GM15510 (cell line): ENCODE results near the gene SPP1.

ENCODE experiments used
- POLR2A ChIP-seq: IDR thresholded peaks from 3 replicates; pipeline ENCODE4 v1.6.1; 2011; ENCODE audit warnings: borderline replicate concordance; ENCODE audit not compliant: insufficient read length; ENCODE audit errors: extremely low read depth

The SPP1 gene

GRCh38 chr4:88005946-88006345 is 30.4 kb downstream of the SPP1 start:
- TF ChIP-seq POLR2A = no peak

GRCh38 chr4:88006956-88007303 is 31.4 kb downstream of the SPP1 start:
- TF ChIP-seq POLR2A = no peak

GRCh38 chr4:88007304-88008121 is 32.0 kb downstream of the SPP1 start, which contains the start of gene PKD2:
Gene PKD2, plus strand, starts transcription at chr4:88007635. Its CDS starts 99 bp downstream, at chr4:88007734.
- TF ChIP-seq POLR2A = peak; percentile 72

GRCh38 chr4:88008122-88008742 is 32.7 kb downstream of the SPP1 start:
- TF ChIP-seq POLR2A = no peak

- no peak for TF ChIP-seq POLR2A
Observed at GRCh38 chr4:88008743-88009171, 33.2 kb downstream of the SPP1 start.

- TF ChIP-seq POLR2A = no peak
Observed at GRCh38 chr4:88009871-88010270, 34.4 kb downstream of the SPP1 start.

GRCh38 chr4:88010966-88011365 is 35.5 kb downstream of the SPP1 start:
- TF ChIP-seq POLR2A = no peak

- TF ChIP-seq POLR2A = no peak
Observed at GRCh38 chr4:88012647-88013046, 37.1 kb downstream of the SPP1 start.

- no peak for TF ChIP-seq POLR2A
Observed at GRCh38 chr4:88014386-88014905, 38.9 kb downstream of the SPP1 start.

- no peak for TF ChIP-seq POLR2A
Observed at GRCh38 chr4:88015659-88016295, 40.3 kb downstream of the SPP1 start.

- TF ChIP-seq POLR2A = no peak
Observed at GRCh38 chr4:88017516-88018297, 42.2 kb downstream of the SPP1 start.

- no peak for TF ChIP-seq POLR2A
Observed at GRCh38 chr4:88018466-88018865, 43.0 kb downstream of the SPP1 start.

- TF ChIP-seq POLR2A = no peak
Observed at GRCh38 chr4:88021824-88022223, 46.3 kb downstream of the SPP1 start.

- TF ChIP-seq POLR2A = no peak
Observed at GRCh38 chr4:88022289-88022688, 46.8 kb downstream of the SPP1 start.
